Fibroblast of peridontal ligament (primary cell): Measurements from ENCODE around the gene TIMM17B.
A peak's percentile ranks its signal among the peaks of the same experiment; 100 is the strongest.
"Not testable (repeated sequence)": the region's sequence is repeated elsewhere in the genome, so short reads cannot be mapped to it uniquely, and the experiment has no call there.

Source experiments
- DNase-seq: peaks from one replicate; pipeline ENCODE4 v3.0.0-alpha.2; 2010; ENCODE audit errors: extremely low read depth

TIMM17B gene

GRCh38 chrX:48894891-48895290 is 2.7 kb downstream of the TIMM17B start:
- no peak for DNase-seq

DNA sequence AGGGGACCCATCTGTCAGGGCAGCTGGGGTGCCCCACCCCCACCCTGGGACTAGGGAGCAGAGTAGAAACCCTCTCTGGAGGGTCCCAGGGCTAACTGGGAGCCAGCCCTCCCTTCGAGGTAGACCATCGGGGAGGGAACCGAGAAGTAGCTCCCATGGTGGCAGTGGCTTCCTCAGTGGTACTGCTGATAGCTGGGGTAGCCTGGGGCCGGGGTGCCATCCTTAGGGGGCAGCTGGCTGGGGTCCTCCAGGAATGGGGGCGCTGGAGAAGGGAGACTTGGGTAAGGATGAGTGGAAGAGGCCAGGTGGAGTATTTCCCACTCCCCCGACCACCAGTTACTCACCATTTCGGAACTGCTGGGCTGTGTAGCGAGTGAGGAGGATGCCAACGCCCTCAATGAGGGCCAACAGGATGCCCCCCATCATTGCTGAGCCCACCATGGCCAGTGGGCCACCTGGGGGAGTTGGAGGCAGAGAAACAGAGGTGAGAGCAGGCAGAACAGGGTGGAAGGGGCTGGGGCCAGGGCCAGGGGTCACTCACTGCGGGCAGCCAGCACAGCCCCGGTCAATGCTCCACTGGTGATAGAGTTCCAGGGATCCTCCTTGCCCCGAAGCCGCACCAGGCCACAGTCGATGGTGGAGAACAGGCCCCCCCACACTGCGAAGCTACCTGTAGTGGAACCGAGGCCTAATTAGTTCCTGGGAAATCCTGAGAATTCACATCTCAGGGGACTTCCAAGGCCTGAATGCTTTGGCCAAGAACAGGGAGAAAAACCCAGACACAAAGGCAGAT is 3.8 kb downstream of the TIMM17B start:
- DNase-seq: no peak

DNA sequence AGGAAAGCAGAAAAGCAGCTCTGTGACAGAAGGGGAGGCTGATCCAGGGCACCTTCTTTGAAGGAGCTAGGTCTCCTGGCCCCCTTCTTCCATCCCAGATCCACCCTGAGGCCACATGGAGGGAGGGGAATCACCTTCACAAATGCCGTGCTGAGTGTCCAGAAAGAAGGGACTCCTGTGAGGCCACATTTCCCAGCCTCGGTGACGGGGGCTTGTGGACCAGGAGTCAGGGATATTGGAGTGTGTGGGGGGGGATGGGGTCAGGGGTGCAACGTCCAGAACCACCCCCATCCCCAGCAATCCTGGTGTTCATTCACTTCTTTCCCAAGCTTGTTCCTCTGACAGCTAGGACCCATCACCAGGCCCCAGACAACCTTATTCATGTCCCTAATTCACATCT is 4.7 kb downstream of the TIMM17B start:
- no peak for DNase-seq

- DNase-seq: peak; percentile 81
These were observed 5.9 kb downstream of the TIMM17B start for GRCh38 chrX:48891402-48892288.

DNA sequence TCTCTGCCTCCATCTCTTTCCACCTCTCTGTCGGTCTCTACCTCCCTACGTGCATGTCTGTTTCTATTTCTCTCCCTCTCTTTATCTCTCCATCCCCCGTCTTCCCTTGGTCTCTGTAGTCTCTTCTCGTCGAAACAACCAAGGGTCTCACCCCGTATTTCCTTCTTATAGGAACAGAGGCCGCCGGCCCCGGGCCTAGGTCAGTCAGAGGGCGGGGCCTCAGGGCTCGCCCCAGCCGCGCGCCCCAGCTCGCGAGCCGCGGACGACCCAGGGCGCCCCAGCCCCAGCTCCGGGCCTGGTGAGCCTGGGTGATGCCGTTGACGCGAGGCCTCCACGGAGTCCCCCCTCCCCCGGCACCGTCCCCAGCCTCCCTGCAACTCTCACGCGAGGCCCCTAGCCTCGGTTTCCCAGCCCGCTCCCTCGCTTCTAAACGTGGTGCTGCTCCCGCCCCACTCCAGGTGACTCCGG is 6.6 kb downstream of the TIMM17B start:
- DNase-seq: no peak

- DNase-seq: no peak
These were observed 7.2 kb downstream of the TIMM17B start for GRCh38 chrX:48890296-48890925.

- DNase-seq: not testable (repeated sequence)
These were observed 11.0 kb downstream of the TIMM17B start for GRCh38 chrX:48886586-48886985.

- DNase-seq: no peak
These were observed 13.8 kb downstream of the TIMM17B start for GRCh38 chrX:48883729-48884128.

DNA sequence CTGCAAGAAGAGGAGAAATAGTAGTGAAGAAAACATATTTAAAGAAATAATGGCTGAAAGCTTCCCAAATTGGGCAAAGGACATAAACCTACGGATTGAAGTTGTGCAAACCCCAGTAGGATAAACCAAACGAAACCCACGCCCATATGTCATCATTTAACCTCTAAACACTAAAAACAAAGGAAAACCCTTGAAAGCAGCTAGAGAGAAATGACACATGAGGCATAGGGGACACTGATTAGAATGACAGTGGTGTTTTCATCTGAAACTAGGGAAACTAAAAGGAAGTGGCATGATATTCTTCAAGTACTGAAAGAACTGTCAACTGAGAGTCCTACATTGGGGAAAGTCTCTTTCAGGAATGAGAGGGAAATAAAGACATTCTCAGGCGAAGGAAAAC is 20.6 kb downstream of the TIMM17B start:
- DNase-seq: not testable (repeated sequence)

DNA sequence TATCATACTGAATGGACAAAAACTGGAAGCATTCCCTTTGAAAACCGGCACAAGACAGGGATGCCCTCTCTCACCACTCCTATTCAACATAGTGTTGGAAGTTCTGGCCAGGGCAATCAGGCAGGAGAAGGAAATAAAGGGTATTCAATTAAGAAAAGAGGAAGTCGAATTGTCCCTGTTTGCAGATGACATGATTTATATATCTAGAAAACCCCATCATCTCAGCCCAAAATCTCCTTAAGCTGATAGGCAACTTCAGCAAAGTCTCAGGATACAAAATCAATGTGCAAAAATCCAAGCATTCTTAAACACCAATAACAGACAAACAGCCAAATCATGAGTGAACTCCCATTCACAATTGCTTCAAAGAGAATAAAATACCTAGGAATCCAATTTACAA is 25.6 kb downstream of the TIMM17B start:
- not testable (repeated sequence) for DNase-seq

- DNase-seq: peak; percentile 6
These were observed 33.4 kb downstream of the TIMM17B start for GRCh38 chrX:48864210-48864609.

DNA sequence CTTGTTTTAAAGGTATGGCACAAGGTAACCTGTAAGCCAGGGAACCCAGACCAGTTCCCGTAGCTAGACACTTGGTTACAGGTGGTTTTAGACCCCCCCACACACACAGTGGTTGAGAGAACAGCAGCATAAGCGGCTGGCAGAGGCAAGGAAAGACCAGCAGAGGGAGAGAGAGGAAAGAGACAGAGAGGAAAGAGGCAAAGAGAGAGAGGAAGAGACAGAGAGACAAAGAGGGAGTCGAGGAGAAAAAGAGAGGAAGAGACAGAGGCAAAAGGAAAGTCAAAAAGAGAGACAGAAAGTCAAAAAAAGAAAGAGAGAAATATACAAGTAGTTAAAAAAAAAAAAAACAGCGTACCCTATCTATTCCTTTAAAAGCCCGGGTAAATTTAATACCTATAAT is 42.7 kb downstream of the TIMM17B start:
- DNase-seq: peak; percentile 10

GRCh38 chrX:48854121-48854804 is 43.3 kb downstream of the TIMM17B start:
- DNase-seq: not testable (repeated sequence)

DNA sequence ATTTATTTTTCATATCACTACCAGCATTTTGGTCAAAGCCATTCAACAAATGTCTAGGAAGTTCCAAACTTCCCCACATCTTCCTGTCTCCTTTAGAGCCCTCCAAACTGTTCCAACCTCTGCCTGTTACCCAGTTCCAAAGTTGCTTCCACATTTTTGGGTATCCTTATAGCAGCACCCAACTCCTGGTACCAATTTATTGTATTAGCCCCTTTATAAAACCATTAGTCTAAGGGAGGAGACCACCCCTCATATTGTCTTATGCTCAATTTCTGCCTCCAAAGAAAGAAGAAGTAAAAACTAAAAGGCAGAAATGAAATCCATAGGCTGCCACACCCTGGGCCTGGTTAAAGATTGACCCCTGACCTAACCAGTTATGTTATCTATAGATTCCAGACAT is 44.1 kb downstream of the TIMM17B start:
- not testable (repeated sequence) for DNase-seq

DNA sequence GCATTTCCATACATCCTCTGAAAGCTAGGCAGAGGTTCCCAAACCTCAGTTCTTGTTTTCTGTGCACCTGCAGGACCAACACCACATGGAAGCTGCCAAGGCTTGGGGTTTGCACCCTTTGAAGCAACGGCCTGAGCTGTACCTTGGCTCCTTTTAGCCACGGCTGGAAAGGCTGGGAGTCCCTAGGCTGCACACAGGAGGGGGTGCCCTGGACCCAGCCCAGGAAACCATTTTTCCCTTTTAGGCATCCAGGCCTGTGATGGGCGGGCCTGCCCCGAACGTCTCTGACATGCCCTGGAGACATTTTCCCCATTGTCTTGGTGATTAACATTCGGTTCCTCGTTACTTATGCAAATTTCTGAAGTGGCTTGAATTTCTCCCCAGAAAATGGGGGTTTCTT is 44.7 kb downstream of the TIMM17B start:
- DNase-seq: no peak

- DNase-seq: no peak
These were observed 48.7 kb downstream of the TIMM17B start for GRCh38 chrX:48848847-48849246.
